GM21526 (cell line): ENCODE measurements around the gene KCNH1.
"Not testable (repeated sequence)": the region's sequence is repeated elsewhere in the genome, so short reads cannot be mapped to it uniquely, and the experiment has no call there.

Source experiments
- ATAC-seq: cut with Tn5 transposase; IDR thresholded peaks from one replicate; pipeline ENCODE4 v1.9.1; 2021; ENCODE audit warnings: moderate library complexity; ENCODE audit not compliant: unreplicated experiment, low FRiP score

Gene KCNH1

GRCh38 chr1:211014275-211014674 lies 119.7 kb downstream of the KCNH1 start:
- ATAC-seq = no peak

DNA sequence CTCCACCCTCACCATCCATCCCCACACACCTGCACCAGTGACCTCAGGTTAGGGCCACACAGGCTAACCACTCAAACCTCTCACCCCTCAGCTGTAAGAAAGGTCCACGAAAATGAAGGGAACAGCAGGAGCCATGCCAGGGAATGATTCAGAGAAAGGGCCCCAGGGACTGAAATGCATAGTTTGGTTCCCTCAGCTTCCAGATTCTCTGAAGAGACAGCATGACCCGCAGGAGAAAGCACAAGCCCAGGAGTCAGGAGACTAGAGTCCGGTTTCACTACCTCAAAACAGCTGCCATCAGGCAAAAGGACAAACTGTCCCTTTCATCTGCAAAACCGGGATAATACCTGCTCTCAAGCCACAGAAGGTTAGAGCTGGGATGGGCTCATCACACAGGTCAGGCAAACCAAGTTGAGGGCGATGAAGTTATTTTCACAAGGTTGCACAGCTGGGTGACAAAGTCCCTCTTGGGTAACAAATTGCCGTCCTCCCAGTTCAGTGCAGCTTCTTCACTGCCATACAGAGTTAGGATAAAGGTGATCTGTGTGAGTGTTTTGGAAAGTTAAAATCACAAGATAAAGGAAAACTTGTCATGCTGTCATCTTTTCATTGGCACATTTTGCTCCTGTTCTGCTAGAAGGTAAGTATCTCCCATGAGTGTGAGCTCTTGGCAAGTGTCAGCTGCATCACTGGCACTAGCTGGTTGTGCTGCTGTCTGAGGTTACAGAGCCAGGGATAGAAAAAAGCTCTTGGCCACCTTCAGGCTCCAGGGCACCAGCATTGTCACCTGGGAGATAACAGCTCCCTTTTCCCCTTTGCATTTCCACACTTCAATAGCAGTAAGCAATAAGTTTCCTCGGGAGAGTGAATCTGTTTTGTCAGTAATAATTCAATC lies 120.4 kb downstream of the KCNH1 start:
- no peak for ATAC-seq

DNA sequence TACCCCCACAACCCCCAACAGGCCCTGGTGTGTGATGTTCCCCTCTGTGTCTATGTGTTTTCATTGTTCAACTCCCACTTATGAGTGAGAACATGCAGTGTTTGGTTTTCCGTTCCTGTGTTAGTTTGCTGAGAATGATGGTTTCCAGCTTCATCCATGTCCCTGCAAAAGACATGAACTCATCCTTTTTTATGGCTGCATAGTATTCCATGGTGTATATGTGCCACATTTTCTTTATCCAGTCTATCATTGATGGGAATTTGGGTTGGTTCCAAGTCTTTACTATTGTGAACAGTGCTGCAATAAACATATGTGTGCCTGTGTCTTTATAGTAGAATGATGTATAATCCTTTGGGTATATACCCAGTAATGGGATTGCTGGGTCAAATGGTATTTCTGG lies 122.8 kb downstream of the KCNH1 start:
- not testable (repeated sequence) for ATAC-seq

- ATAC-seq = no peak
These were observed 124.0 kb downstream of the KCNH1 start for GRCh38 chr1:211009944-211010343.

DNA sequence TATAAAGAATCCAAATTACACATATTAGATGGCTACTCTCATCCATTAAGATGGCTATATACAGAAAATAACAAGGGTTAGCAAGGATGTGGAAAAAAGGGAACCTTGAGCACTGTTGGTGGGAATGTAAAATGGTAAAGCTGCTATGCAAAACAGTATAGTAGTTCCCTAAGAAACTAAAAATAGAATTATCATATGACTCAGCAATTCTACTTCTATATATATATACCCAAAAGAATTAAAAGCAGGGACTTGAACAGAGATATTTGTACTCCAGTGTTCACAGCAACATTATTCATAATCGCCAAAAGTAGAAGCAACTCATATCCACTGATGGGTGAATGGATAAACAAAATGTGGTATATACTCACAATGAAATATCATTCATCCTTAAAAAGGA lies 126.1 kb downstream of the KCNH1 start:
- ATAC-seq = no peak

DNA sequence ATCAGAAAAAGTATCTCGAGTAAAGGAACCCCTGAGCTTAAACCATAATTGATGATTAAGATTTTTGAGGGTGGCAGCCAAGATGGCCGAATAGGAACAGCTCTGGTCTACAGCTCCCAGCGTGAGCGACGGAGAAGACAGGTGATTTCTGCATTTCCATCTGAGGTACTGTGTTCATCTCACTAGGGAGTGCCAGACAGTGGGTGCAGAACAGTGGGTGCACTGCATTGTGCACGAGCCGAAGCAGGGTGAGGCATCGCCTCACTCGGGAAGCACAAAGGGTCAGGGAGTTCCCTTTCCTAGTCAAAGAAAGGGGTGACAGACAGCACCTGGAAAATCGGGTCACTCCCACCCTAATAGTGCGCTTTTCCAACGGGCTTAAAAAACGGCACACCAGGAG lies 138.0 kb downstream of the KCNH1 start:
- not testable (repeated sequence) for ATAC-seq

- no peak for ATAC-seq
These were observed 141.1 kb downstream of the KCNH1 start for GRCh38 chr1:210992837-210993236.

GRCh38 chr1:210989905-210990304 lies 144.0 kb downstream of the KCNH1 start:
- no peak for ATAC-seq

GRCh38 chr1:210981490-210981889 lies 152.5 kb downstream of the KCNH1 start:
- ATAC-seq = no peak

GRCh38 chr1:210980082-210980481 lies 153.9 kb downstream of the KCNH1 start:
- ATAC-seq = no peak

DNA sequence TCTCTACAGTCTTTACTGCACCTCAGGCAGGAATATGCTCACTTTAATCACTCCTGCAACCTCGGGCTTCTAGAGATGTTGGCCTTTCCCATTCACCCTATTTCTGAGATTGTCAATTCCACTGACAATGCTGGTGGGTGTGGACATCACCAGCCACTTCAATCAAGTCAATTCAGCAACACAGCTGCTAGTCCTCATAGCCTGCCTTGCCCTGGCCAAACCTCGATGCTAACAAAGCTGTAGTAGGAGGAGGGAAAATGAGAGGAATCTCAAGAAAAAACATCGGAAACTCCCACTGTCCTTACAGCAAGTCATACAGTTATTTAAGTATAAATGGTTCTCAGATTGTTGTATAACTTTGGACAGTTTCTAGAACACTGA lies 155.0 kb downstream of the KCNH1 start:
- ATAC-seq = no peak

DNA sequence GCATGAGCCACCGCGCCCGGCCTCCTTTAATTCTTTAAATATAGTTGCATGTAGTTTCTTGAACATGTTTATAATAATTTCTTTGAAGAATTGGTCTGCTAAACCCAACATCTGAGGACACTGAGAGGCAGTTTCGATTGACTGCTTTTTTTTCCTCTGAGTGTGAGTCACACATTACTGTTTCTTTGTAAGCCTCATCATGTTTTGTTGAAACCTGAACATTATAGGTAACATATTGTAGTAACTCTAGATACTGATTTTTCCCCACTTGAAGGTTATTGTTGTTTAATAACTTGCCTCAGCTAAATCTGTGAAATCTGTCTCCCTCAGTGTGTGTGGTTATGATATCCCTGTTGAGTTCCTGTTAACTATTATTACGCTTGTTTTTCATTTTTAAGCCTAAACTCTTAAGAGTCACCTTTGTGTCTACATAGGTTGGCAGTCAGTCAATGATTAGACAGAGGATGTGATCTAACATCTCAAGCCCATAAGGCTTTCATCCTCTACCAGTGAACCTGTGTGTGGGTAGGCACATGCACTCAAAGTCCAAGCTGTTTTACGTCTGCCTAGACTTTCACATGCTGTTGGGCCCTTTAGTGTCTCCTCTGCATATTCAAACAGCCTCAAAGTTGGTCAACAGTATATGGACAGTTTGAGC lies 155.5 kb downstream of the KCNH1 start:
- no peak for ATAC-seq

- no peak for ATAC-seq
These were observed 182.7 kb downstream of the KCNH1 start for GRCh38 chr1:210951279-210951678.

DNA sequence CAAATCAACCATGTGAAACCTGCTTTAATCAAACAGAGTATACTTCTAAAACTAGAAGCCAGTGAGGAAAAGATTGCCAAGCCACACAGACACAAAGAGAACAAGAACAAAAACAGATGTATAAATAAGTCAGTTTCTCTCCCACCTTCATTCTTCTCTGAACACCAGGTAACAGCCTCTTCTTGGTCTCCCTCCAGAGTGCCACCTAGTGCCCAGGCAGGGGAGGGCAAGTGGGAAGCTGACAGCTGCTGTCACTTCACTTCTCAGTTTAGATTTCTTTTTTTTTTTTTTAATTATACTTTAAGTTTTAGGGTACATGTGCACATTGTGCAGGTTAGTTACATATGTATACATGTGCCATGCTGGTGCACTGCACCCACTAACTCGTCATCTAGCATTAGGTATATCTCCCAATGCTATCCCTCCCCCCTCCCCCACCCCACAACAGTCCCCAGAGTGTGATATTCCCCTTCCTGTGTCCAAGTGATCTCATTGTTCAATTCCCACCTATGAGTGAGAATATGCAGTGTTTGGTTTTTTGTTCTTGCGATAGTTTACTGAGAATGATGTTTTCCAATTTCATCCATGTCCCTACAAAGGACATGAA lies 183.9 kb downstream of the KCNH1 start:
- peak; percentile 88 for ATAC-seq

DNA sequence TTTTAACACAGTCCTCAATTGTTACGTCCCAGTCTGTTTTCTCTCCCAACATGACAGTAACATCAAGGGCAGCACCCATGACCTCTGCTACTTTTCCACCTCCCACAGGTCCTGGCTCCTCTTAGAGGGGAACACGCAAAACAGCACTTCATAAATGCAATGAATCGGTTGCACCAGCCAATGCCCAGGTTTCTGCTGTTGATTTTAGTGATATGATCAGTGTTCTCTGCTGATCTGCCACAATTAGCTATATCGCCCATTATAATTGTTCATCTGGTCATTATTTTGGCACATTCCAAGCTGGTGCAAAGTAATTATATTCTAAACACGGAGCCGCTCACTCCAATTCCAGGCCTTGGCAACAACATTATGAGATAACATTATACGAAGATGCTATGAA lies 184.5 kb downstream of the KCNH1 start:
- ATAC-seq = no peak

GRCh38 chr1:210949039-210949438 lies 184.9 kb downstream of the KCNH1 start:
- ATAC-seq = no peak

DNA sequence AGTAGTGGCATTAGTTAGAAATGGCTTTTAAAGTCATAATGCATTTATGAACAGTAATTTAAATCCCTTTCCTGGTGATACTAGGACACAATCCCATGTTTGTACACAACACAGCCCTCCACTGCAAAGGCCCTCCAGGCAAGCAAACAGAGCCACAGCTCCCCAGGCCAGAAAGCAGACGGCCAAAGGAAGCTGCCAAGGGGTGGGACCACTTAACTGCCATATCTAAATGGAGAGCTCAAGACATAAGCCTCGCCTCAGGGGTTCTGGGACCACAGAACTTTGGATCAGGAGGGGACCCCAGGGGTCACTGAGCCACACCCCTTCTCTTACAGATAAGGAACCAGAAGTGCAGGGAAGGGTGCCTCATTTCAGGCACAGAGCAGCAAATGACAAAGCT lies 189.7 kb downstream of the KCNH1 start:
- no peak for ATAC-seq

- no peak for ATAC-seq
These were observed 191.4 kb downstream of the KCNH1 start for GRCh38 chr1:210942513-210942912.

GRCh38 chr1:210940081-210940617 lies 193.8 kb downstream of the KCNH1 start:
- no peak for ATAC-seq

GRCh38 chr1:210938416-210938925 lies 195.5 kb downstream of the KCNH1 start:
- ATAC-seq = no peak

DNA sequence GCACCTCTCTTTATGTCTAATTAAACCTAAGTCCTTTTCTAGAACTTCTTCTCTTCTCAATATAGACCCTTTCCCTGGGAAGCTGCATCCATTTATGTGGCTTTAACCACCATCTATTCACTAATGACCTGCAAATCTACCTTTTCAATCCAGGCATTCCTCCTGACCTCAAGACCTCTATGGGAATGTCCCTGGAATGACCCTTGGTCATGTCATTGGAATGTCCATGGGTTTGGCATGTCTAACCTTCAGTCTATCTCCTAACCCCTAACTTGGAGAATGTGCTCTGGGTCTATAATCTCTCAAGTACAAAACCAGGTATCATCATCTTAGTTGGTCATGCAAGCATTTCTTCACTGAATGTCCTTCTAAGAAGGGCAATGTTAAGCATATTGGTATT lies 196.1 kb downstream of the KCNH1 start:
- no peak for ATAC-seq
